Eye (tissue), 1 donor: Measurements from ENCODE around the gene PLA2G4E.

Experiments
- DNase-seq: peaks from one replicate; pipeline ENCODE4 v3.0.0-alpha.2; 2015

PLA2G4E gene

GRCh38 chr15:41990243-41990605 is 30.6 kb downstream of the PLA2G4E start:
- DNase-seq: no peak

DNA sequence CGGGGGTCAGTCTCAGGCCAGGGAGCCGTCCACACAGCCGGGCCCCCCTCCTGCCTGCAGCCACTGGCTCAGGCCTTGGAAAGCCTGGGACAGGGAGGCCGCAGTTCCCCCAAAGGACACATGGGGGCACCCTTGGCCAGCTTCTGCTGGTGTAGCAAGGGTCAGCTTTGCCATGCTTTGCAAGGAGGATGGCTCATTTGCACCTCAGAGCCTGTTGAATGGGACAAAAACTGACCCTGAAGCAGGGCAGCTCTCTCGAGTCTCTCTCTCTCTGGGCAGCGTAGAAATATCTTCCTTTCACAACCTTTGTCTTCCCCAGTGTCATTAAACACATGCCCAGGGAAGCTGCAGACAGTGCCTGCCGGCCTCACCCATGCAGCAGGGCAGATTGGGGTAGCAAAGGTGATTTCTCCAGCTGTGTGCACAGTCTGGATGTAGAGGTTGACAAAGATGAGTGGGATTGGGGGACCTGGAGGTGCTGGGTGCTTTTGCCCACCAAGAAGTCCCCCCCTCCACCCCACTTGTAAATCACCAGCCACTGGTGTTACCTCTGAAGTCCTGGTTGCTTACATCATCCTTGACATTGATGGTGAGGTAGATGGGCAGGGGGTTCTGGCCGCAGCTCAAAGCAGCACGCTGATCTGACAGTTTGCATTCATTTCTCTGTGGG is 31.1 kb downstream of the PLA2G4E start:
- peak; percentile 91 for DNase-seq

DNA sequence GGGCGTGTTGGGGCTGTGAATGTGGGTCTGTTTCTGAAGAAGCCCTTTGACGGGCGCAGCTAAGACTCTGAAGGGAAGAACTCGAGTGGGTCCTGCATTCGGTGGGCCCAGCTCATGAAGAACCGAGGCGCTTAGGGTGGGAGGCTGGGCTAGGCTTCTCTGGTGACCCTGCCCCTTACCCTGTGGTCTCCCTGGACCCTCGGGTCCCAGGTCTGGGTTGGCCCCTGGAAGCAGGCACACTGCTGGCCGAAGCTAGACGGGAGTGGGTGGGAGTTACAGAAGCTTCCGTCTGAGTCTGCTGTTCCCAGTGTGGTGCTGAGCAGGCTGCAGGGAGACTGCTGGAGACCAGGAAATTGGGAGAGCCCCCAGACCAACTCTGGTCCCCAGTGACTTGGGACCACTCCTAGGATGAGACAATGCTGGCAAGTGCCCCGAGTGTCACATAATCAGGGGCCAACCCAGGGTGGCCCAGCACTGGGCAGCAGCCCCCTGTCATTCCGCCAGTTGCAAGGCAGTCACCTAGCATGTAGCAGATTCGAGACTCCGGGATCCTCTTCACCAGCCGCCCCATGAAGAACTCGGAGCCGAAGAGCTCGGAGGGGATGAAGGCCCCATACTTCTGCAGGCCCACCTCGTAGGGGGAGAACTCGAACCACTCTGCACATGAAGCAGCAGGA is 31.8 kb downstream of the PLA2G4E start:
- no peak for DNase-seq

- no peak for DNase-seq
These were observed 32.9 kb downstream of the PLA2G4E start for GRCh38 chr15:41987925-41988275.

GRCh38 chr15:41987246-41987924 is 33.5 kb downstream of the PLA2G4E start:
- DNase-seq: no peak

DNA sequence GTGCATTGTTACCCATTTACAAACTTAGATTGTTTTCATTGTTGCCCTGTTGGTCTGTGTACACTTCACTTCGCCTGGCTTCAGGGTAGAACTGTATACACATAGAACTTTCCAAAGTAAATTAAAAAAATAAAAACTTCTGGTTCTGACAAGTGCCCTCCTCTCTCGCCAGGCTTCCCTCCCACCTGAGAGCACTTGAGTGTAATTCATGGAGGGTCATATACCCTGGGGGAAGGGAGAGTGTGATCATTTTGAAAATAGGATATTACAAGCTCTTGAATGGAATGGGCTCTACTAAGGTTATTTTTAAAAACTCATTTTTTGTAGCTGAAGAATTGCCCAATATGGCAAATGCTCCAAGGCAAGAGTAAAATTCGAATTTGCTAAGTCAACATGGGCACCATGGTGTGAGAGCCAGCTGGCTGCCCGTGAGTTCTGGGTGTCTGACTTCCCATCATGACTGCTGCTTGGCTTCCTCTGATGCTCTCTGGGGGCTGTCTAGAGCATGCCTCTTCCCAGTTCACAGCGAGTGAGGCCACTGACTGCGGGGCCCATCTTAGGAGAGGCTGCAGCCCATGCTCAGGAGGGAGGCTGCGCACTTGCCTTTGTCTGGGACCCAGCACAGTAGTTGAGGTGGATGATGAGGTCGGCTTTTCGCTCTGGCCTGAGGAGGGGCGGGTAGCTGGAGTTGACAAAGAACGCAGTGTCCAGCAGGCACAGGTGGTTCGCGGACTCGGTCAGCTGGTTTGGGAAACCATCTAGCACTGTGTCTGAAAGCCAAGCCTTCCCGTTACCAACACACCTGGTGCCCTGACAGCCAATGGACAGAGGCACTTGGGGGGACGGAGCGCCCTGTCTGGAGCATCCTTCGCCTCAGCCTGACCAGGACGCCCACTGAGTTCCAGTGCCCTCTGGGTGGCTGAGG is 35.3 kb downstream of the PLA2G4E start:
- no peak for DNase-seq

DNA sequence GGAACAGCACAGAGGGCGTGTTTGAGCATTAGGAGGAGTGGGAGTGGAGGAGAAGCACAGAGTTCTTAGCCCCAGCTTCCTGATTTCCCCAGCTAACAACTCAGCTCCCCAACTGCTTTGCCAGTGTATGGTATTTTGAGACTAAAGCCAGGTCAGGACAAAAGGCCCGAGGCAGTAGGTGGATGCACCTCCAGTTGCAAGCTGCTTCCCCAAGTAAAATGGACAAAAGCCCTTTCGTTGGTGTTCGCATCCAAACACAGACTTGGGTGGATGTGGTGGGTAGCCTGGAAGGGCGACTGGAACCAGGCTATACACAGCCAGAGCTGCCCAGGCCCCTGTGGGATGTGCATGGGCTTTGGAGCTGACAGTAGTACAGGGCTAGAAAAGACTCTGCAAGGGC is 36.2 kb downstream of the PLA2G4E start:
- DNase-seq: no peak

GRCh38 chr15:41983621-41984571 is 36.9 kb downstream of the PLA2G4E start:
- DNase-seq: no peak

DNA sequence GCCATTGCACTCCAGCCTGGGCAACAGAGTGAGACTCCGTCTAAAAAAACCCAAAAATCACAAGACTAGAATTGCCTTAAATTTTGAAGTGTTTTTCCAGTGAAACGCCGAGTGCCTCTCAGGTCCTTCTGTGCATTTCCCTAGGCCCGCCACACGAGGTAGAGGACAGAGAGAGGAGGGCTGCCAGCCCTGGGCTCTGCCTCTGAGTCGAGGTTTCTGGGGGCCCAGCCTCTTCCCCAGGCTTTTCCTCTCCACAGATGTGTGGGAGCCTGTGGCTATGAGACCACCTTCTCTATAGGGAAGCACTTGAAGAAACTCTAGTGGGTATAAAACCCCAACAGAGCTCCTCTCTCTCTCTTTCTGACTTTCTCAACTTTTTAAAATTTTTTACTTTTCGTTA is 37.6 kb downstream of the PLA2G4E start:
- DNase-seq: no peak

DNA sequence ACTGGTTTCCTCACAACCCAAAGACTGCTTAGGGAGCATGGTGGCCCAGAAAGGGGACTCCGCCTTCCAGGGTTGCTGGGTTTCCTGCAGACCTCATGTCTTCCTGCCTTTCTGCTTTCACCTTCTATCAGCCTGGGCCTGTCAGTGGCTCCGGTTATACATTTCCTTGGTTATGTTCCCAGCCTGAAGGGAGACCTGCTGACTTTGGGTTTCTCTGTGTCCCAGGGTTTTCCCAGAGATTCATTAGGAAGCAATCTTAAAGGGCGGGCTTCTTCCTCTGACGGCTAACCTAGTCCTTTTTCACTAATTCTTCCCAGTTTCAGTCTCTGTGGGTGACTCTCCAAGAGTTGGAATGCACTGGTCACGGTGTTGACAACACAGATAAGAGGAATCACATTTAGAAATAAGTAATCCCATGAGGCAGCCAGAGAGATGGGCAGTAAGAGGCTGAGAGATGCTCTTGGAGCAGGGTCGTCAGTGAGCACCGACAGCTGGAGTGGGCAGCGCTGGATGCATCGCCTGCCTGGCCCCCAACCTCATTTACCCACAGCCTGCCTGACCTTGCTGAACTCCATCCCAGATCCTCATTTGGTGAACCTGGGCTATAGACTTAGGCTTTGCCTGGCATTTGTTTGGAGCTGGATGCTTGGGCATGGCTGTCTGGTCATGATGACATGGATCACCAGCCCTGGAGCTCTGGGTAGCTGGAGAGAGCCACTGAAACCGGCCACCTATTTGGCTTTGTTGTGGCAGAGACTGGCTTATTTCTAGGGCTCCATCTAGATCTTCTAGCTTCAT is 38.5 kb downstream of the PLA2G4E start:
- no peak for DNase-seq

DNA sequence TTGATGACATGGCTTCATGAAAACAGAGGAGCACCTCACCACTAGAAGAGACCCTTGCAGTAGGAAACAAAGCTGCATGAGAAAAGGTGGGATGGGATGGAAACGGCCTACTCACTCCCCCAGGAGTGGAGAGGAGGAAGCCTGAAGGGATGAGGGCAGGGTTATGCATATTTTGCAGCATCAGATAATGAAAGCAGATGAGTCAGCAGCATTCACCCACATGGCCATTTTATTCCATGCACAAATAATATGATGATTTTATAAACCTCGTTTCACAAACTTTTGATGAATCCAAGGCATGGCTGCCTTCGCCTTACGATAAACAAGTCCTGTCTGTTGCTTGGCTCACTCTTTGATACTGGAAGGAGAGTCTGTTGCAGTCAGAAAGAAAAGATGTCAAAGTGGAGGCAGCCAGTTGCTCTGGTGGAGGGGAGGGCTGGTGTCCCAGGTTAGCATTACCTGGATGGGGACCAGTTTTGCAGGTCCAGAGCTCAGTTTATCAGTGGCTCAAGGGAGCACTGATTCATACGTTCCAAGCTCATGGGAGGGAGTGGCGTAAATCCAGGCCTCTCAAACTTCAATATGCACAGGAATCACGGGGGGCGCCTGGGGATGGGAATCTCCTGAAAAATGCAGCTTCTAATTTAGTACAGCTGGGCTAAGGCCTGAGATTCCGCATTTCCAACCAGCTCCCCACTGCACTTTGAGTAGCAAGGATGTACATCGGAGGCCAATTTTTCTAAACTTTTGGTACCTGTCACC is 39.3 kb downstream of the PLA2G4E start:
- no peak for DNase-seq

GRCh38 chr15:41980654-41981323 is 40.1 kb downstream of the PLA2G4E start:
- DNase-seq: no peak

- no peak for DNase-seq
These were observed 41.2 kb downstream of the PLA2G4E start for GRCh38 chr15:41979493-41980266.

DNA sequence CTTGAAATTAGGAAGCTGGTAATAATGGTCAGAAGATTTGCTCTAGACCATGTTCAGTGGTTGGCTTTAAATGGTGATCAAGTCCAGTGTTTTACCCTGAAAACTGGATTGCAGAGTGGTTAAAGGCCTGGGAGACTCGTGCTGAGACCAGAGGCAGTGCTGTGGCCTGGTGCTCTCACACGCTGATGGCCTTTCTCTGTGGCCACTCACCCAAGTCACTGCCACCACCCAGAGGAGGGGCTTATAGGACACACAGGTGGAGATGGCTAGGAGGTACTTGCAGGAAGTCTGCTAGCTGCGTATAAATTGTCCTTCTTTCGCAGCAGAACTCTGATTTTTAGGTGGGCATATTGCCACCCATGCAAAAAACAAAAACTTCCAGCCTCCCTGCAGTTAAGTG is 42.3 kb downstream of the PLA2G4E start:
- DNase-seq: no peak

- no peak for DNase-seq
These were observed 43.0 kb downstream of the PLA2G4E start for GRCh38 chr15:41977757-41978383.

- no peak for DNase-seq
These were observed 45.2 kb downstream of the PLA2G4E start for GRCh38 chr15:41975669-41976068.

DNA sequence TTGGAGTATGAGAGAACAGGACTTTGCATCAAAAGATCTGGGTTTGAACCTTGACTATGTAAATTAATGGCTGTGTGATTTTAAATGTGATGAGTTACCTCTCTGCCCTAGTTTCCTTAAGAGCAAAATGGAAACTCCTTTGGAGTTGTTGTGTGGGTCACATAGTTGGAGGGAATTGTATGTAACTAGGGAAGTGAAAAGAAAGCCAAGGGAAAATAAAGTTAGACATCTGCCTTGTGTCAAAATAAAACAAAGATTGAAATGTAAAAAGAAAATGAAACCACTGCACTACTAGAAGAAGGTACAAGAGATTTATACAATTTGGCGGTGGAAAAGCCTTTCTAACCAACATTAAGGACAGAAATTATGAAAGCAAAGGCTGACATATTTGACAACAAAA is 46.8 kb downstream of the PLA2G4E start:
- no peak for DNase-seq
